GM06990 (cell line): ENCODE data around the gene PARVA.

Experiments
- DNase-seq: peaks from one replicate; pipeline ENCODE4 v3.0.0-alpha.2; 2011; ENCODE audit not compliant: insufficient read length; ENCODE audit errors: extremely low read depth
- H3K27me3 ChIP-seq: replicated peaks from 2 replicates; pipeline ENCODE4 v1.6.0; 2011; ENCODE audit warnings: low read length; ENCODE audit not compliant: control insufficient read depth, insufficient read depth
- H3K36me3 ChIP-seq: 2 replicates; pipeline ENCODE4 v1.5.1; 2011; ENCODE audit warnings: low read length; ENCODE audit not compliant: control insufficient read depth, insufficient read depth
- H3K4me3 ChIP-seq: replicated peaks from 2 replicates; pipeline ENCODE4 v1.5.1; 2011; ENCODE audit warnings: low read depth, mild to moderate bottlenecking, control low read depth, low read length
- TF ChIP-seq, protein P1 (sequence below): IDR thresholded peaks from 2 replicates; pipeline ENCODE4 v1.5.1; 2011; ENCODE audit warnings: low read length, control low read depth, mild to moderate bottlenecking, inconsistent platforms; ENCODE audit not compliant: insufficient read depth, poor library complexity, severe bottlenecking

PARVA gene

DNA sequence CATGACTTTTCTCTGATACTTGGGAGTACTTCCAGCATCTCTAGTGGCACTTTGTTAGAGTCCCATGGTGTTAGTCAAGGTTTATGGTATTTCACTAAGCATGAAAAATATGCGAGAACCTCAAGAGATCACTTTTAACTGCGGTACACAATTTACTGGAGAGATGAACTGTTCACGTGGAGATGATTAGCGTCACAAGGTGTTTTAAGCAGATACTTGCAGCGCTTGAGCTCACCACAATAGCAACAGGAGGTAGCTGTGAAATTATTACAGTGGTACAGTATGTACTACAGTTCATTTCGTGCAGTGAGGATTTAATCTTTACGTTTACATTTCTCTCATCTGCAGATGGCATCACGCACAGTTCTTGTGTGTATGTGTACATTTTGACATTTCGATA, 4.5 kb downstream of the PARVA start:
- H3K4me3 ChIP-seq = no peak overlapping the region
- H3K36me3 ChIP-seq = no peaks in the 10 kb centered on the region
- DNase-seq = no peak
- TF ChIP-seq, protein P1, sequence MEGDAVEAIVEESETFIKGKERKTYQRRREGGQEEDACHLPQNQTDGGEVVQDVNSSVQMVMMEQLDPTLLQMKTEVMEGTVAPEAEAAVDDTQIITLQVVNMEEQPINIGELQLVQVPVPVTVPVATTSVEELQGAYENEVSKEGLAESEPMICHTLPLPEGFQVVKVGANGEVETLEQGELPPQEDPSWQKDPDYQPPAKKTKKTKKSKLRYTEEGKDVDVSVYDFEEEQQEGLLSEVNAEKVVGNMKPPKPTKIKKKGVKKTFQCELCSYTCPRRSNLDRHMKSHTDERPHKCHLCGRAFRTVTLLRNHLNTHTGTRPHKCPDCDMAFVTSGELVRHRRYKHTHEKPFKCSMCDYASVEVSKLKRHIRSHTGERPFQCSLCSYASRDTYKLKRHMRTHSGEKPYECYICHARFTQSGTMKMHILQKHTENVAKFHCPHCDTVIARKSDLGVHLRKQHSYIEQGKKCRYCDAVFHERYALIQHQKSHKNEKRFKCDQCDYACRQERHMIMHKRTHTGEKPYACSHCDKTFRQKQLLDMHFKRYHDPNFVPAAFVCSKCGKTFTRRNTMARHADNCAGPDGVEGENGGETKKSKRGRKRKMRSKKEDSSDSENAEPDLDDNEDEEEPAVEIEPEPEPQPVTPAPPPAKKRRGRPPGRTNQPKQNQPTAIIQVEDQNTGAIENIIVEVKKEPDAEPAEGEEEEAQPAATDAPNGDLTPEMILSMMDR = no peak
- H3K27me3 ChIP-seq = no peaks in the 10 kb centered on the region; the same call in 1 of the 2 replicates

GRCh38 chr11:12382451-12382850, 5.1 kb downstream of the PARVA start:
- Histone ChIP-seq H3K36me3 (no peaks in the 10 kb centered on the region), H3K27me3 (no peaks in the 10 kb centered on the region; the same call in 1 of the 2 replicates), H3K4me3 (no peak overlapping the region)
- DNase-seq = no peak
- TF ChIP-seq, protein P1 = no peak

GRCh38 chr11:12386309-12386708, 8.9 kb downstream of the PARVA start:
- peaks cover under 1% of the 10 kb centered on the region; the same call in 1 of the 2 replicates for H3K27me3 ChIP-seq
- TF ChIP-seq, protein P1 = no peak
- DNase-seq = no peak
- H3K36me3 ChIP-seq = no peaks in the 10 kb centered on the region
- no peak overlapping the region for H3K4me3 ChIP-seq

GRCh38 chr11:12386745-12387144, 9.4 kb downstream of the PARVA start:
- Histone ChIP-seq H3K27me3 (peaks cover 2% of the 10 kb centered on the region; the same call in 1 of the 2 replicates), H3K36me3 (no peaks in the 10 kb centered on the region), H3K4me3 (no peak overlapping the region)
- DNase-seq = no peak
- TF ChIP-seq, protein P1 = no peak

GRCh38 chr11:12388173-12388572, 10.8 kb downstream of the PARVA start:
- DNase-seq = no peak
- H3K4me3 ChIP-seq = no peak overlapping the region
- TF ChIP-seq, protein P1 = no peak
- no peaks in the 10 kb centered on the region for H3K36me3 ChIP-seq
- H3K27me3 ChIP-seq = peaks cover 2% of the 10 kb centered on the region; the same call in 1 of the 2 replicates

GRCh38 chr11:12388939-12389670, 11.7 kb downstream of the PARVA start:
- Histone ChIP-seq H3K27me3 (peaks cover 2% of the 10 kb centered on the region; the same call in 1 of the 2 replicates), H3K36me3 (no peaks in the 10 kb centered on the region), H3K4me3 (no peak overlapping the region)
- TF ChIP-seq, protein P1 = no peak
- no peak for DNase-seq
